ENCODE data around the gene CARS1.
A peak's percentile ranks its signal among the peaks of the same experiment; 100 is the strongest.

The CARS1 gene

GRCh38 chr11:3009481-3009880 is 47.7 kb downstream of the CARS1 start:
- H3K4me3 Mint-ChIP-seq = no peak overlapping the region
- no peak overlapping the region for H3K27ac Mint-ChIP-seq
- intact Hi-C loops (cut with micrococcal nuclease) = no loop called here
- no peaks in the 10 kb centered on the region for H3K27me3 Mint-ChIP-seq
- no peaks in the 10 kb centered on the region for H3K9me3 Mint-ChIP-seq
- H3K4me1 Mint-ChIP-seq (ENCODE audit: low read depth) = no peaks in the 10 kb centered on the region
- peaks cover 100% of the 10 kb centered on the region for H3K36me3 Mint-ChIP-seq (ENCODE audit: low read depth)

- peaks cover 100% of the 10 kb centered on the region for H3K36me3 Mint-ChIP-seq (ENCODE audit: low read depth)
- no peak overlapping the region for H3K4me3 Mint-ChIP-seq
- intact Hi-C loops (cut with micrococcal nuclease) = no loop called here
- no peak overlapping the region for H3K27ac Mint-ChIP-seq
- no peaks in the 10 kb centered on the region for H3K4me1 Mint-ChIP-seq (ENCODE audit: low read depth)
- no peaks in the 10 kb centered on the region for H3K9me3 Mint-ChIP-seq
- no peaks in the 10 kb centered on the region for H3K27me3 Mint-ChIP-seq
Measured at GRCh38 chr11:3008746-3009336, 48.4 kb downstream of the CARS1 start.

- Mint-ChIP-seq H3K27ac (no peak overlapping the region), H3K4me3 (no peak overlapping the region), H3K9me3 (no peaks in the 10 kb centered on the region), H3K4me1 (ENCODE audit: low read depth) (peaks cover 12% of the 10 kb centered on the region), H3K36me3 (ENCODE audit: low read depth) (peaks cover 100% of the 10 kb centered on the region), H3K27me3 (no peaks in the 10 kb centered on the region)
- intact Hi-C loops (cut with micrococcal nuclease) = no loop called here
Measured at GRCh38 chr11:3007404-3008010, 49.7 kb downstream of the CARS1 start.

DNA sequence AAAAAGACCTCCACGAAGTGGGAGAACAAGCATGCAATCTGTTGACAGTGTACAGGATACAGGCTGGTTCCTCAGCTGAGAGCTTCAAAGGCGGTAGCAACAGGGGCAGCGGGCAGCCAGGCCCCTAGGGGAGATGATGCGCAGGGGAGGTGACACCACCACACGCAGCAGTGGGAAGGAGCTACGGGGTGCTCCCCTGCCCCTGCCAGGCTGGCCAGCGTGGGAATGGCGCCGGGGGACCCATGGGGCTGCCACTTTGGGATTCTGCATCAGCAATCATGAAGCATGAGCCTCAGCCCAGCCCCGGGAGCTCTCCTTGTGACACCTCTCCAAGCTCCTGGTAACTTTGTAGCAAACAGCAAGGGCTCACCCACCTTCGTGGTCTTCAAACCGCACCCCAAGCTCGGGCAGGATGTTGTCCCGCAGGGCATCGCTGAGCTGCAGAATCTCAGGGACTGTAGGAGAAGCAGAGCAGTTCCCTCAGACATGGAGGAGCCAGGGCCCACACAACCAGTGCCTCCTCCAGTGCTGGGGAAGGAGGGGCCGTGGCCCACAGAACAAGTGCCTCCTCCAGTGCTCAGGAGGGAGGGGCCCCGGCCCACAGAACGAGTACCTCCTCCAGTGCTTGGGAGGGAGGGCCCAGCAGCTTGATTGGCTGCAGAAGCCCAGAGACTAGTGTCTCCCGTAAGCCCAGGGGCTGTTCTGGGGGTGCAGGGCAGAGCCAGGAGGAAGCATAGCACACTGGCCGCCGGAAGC is 50.5 kb downstream of the CARS1 start:
- intact Hi-C loops (cut with micrococcal nuclease) = no loop called here
- Mint-ChIP-seq H3K4me1 (ENCODE audit: low read depth) (peaks cover 16% of the 10 kb centered on the region), H3K4me3 (no peak overlapping the region), H3K36me3 (ENCODE audit: low read depth) (peaks cover 100% of the 10 kb centered on the region), H3K9me3 (no peaks in the 10 kb centered on the region), H3K27ac (no peak overlapping the region), H3K27me3 (no peaks in the 10 kb centered on the region)

DNA sequence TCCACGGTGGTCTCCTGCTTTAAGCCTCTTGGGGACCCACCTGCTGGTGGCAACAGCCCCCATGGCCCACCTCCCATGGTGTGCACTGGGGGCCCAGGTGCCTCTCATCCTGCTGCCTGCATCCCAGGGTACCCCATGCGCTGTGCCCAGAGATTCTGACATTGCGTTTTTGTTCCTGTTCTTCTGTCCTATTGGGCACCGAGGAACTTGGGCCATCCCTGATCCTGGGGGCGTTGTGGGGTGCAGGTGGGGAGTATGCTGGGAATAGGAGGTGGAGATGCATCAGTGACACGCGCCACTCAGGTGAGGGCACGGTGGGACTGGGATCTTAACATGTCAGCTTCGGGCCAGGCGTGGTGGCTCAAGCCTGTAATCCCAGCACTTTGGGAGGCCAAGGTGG is 52.7 kb downstream of the CARS1 start:
- peaks cover 16% of the 10 kb centered on the region for H3K4me1 Mint-ChIP-seq (ENCODE audit: low read depth)
- intact Hi-C loops (cut with micrococcal nuclease) = no loop called here
- no peak overlapping the region for H3K27ac Mint-ChIP-seq
- H3K9me3 Mint-ChIP-seq = no peaks in the 10 kb centered on the region
- peaks cover 100% of the 10 kb centered on the region for H3K36me3 Mint-ChIP-seq (ENCODE audit: low read depth)
- H3K4me3 Mint-ChIP-seq = no peak overlapping the region
- no peaks in the 10 kb centered on the region for H3K27me3 Mint-ChIP-seq

- no peak overlapping the region for H3K4me3 Mint-ChIP-seq
- no peaks in the 10 kb centered on the region for H3K27me3 Mint-ChIP-seq
- no peak overlapping the region for H3K27ac Mint-ChIP-seq
- H3K4me1 Mint-ChIP-seq (ENCODE audit: low read depth) = peaks cover 16% of the 10 kb centered on the region
- intact Hi-C loops (cut with micrococcal nuclease) = no loop called here
- no peaks in the 10 kb centered on the region for H3K9me3 Mint-ChIP-seq
- H3K36me3 Mint-ChIP-seq (ENCODE audit: low read depth) = peaks cover 94% of the 10 kb centered on the region
Measured at GRCh38 chr11:3003396-3004231, 53.6 kb downstream of the CARS1 start.

DNA sequence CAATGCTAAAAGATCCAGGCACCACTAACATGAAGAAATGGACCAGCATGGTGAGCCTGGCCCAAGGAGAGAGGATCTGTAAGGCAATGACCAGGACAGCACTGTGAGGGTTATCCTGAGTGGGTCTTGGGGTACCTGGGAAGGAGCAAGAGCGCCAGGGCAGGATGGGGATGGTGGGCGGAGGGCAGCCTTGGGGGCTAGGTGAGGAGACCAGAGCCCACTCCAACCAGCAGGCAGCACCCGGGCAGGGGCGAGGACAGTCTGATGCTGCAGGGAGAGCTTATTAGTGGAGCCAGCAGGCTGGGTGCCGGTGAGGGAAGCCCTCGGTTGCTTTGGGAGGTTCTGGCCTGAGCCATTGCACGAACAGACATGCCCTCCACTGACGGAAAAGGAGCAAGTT is 54.4 kb downstream of the CARS1 start:
- Mint-ChIP-seq H3K27ac (peak overlapping the region; percentile 15), H3K4me1 (ENCODE audit: low read depth) (peaks cover 16% of the 10 kb centered on the region), H3K4me3 (no peak overlapping the region), H3K36me3 (ENCODE audit: low read depth) (peaks cover 86% of the 10 kb centered on the region), H3K9me3 (no peaks in the 10 kb centered on the region), H3K27me3 (no peaks in the 10 kb centered on the region)
- intact Hi-C loops (cut with micrococcal nuclease) = no loop called here

DNA sequence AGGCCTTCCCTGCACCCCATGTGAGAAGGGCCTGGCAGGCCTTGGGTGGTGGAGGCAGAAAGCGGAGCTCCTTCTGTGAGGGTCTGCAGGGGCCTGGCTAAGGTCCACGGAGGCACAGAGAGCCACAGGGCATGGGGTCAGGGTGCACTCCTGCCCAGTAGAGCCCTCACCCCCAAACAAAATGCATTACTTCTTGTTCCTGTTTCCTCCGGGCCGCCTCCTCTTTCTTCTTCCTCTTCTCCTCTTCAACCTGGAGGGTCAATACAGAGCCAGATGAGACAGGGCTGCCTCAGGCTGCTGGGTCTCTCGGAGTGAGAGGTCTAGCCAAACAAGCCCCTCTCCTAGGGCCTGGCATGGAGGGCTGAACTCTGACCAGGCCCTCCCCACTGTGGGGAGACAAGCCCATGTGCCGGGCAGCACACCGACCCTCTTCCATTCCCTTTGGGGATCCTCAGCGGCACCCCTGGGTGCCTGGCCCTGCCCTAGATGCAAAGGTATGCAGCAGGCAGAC is 54.8 kb downstream of the CARS1 start:
- Mint-ChIP-seq H3K27ac (peak overlapping the region; percentile 15), H3K9me3 (no peaks in the 10 kb centered on the region), H3K4me1 (ENCODE audit: low read depth) (peaks cover 16% of the 10 kb centered on the region), H3K36me3 (ENCODE audit: low read depth) (peaks cover 82% of the 10 kb centered on the region), H3K27me3 (no peaks in the 10 kb centered on the region), H3K4me3 (no peak overlapping the region)
- intact Hi-C loops (cut with micrococcal nuclease) = no loop called here

- Mint-ChIP-seq H3K27ac (peak overlapping the region; percentile 18), H3K36me3 (ENCODE audit: low read depth) (peaks cover 73% of the 10 kb centered on the region)
Measured at GRCh38 chr11:3001496-3001895, 55.7 kb downstream of the CARS1 start.

GRCh38 chr11:3000032-3000961 is 56.9 kb downstream of the CARS1 start:
- Mint-ChIP-seq H3K4me1 (ENCODE audit: low read depth) (peaks cover 16% of the 10 kb centered on the region), H3K4me3 (no peak overlapping the region), H3K9me3 (no peaks in the 10 kb centered on the region), H3K27ac (no peak overlapping the region), H3K27me3 (no peaks in the 10 kb centered on the region), H3K36me3 (ENCODE audit: low read depth) (peaks cover 61% of the 10 kb centered on the region)
- intact Hi-C loops (cut with micrococcal nuclease) = no loop called here

More at GRCh38 chr11:3001496-3001895, 55.7 kb downstream of the CARS1 start:
- Mint-ChIP-seq H3K4me1 (ENCODE audit: low read depth) (peaks cover 16% of the 10 kb centered on the region), H3K9me3 (no peaks in the 10 kb centered on the region), H3K4me3 (no peak overlapping the region), H3K27me3 (no peaks in the 10 kb centered on the region)
- intact Hi-C loops (cut with micrococcal nuclease) = no loop called here

DNA sequence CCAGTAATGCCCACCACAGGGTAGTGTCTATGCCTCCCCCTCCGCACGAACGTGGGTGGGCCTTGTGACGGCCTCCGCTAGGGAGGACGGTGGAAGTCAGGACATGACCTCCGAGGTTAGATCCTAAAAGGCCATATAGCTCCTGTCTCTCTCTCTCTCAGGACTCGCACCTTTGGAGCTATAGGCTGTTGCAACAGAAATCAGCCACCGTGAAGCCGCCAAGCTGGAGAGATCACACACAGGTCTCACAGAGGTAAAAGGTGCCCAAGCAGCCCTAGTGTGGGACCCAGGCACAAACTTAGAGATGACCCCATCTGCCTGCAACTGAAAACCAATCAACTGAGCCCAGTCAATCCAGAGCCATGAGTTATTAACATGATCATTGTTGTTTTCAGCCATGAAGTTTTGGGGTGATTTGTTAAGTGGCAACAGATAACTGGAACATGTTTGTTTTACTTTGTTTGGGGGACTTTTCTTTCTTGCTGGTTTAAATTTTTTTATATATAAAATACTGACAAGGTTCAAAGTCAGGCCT is 57.7 kb downstream of the CARS1 start:
- H3K9me3 Mint-ChIP-seq = no peaks in the 10 kb centered on the region
- H3K27me3 Mint-ChIP-seq = no peaks in the 10 kb centered on the region
- no peak overlapping the region for H3K4me3 Mint-ChIP-seq
- intact Hi-C loops (cut with micrococcal nuclease) = no loop called here
- H3K36me3 Mint-ChIP-seq (ENCODE audit: low read depth) = peaks cover 53% of the 10 kb centered on the region
- H3K4me1 Mint-ChIP-seq (ENCODE audit: low read depth) = peaks cover 16% of the 10 kb centered on the region
- no peak overlapping the region for H3K27ac Mint-ChIP-seq

GRCh38 chr11:2998073-2998850 is 59.0 kb downstream of the CARS1 start:
- Mint-ChIP-seq H3K36me3 (ENCODE audit: low read depth) (peaks cover 40% of the 10 kb centered on the region), H3K9me3 (no peaks in the 10 kb centered on the region), H3K27ac (no peak overlapping the region), H3K27me3 (no peaks in the 10 kb centered on the region), H3K4me3 (no peak overlapping the region), H3K4me1 (ENCODE audit: low read depth) (peaks cover 11% of the 10 kb centered on the region)
- intact Hi-C loops (cut with micrococcal nuclease) = no loop called here
